ENCODE results near the gene ADPRM. TPM values are rescaled to one million over a fixed set of nuclear protein-coding genes. Genes with fewer than 3 reads are reported as not detected.
A peak's percentile ranks its signal among the peaks of the same experiment; 100 is the strongest.

Gene ADPRM
- total RNA-seq = 10 to 100 TPM; 12.4 to 13.5 TPM

GRCh38 chr17:10697092-10698081 is at the start of gene ADPRM, which contains the start of gene SCO1:
Gene ADPRM, plus strand, starts transcription at chr17:10697594. Its CDS starts 7,333 bp downstream, at chr17:10704927.
Gene SCO1, minus strand, starts transcription at chr17:10697533. Its CDS starts 26 bp downstream, at chr17:10697507.
- CTCF ChIA-PET = interaction anchor here (1.3 to 2.0 kb wide), 2 partner anchors 13 to 51 kb away, joined by 7 to 10 read pairs; no protein-coding TSS in a partner anchor
- Mint-ChIP-seq H3K4me1 (ENCODE audit: low read depth) (peaks cover 52% of the 10 kb centered on the region), H3K27me3 (no peaks in the 10 kb centered on the region), H3K9me3 (no peaks in the 10 kb centered on the region), H3K4me3 (peak within 1 kb of the TSS; percentile 92), H3K36me3 (peaks cover 31% of the 10 kb centered on the region), H3K27ac (peak within 1 kb of the TSS; percentile 93)
- DNase-seq = peak; percentile 94
- POLR2A ChIA-PET = interaction anchor here (1.0 kb wide), 1 partner anchor 89 kb away, joined by 3 read pairs; no protein-coding TSS in a partner anchor
- intact Hi-C loops (cut with micrococcal nuclease) = loop anchor here (1.0 to 5.0 kb wide), 3 partner anchors 32 to 1300 kb away; partner anchors contain the start of gene ZNF18

GRCh38 chr17:10648381-10648780 is 49.0 kb upstream of the ADPRM start:
- no peaks in the 10 kb centered on the region for H3K9me3 Mint-ChIP-seq
- H3K36me3 Mint-ChIP-seq = peaks cover 7% of the 10 kb centered on the region
- intact Hi-C loops (cut with micrococcal nuclease) = loop anchor here (5.0 kb wide), 1 partner anchor 49 kb away; the partner anchor contains the start of genes ADPRM and SCO1
- H3K4me1 Mint-ChIP-seq (ENCODE audit: low read depth) = peaks cover 7% of the 10 kb centered on the region
- H3K27me3 Mint-ChIP-seq = no peaks in the 10 kb centered on the region
- ChIA-PET CTCF (interaction anchor here (0.7 to 3.3 kb wide), 2 partner anchors 33 to 134 kb away, joined by 3 to 19 read pairs; no protein-coding TSS in a partner anchor), POLR2A (no interaction called here)
- no peak for DNase-seq
- H3K27ac Mint-ChIP-seq = no peak overlapping the region
- H3K4me3 Mint-ChIP-seq = no peak overlapping the region

GRCh38 chr17:10648956-10649355 is 48.4 kb upstream of the ADPRM start:
- intact Hi-C loops (cut with micrococcal nuclease) = loop anchor here (5.0 kb wide), 1 partner anchor 48 kb away; the partner anchor contains the start of genes ADPRM and SCO1

GRCh38 chr17:10649602-10650001 is 47.8 kb upstream of the ADPRM start:
- Mint-ChIP-seq H3K27me3 (no peaks in the 10 kb centered on the region), H3K36me3 (peaks cover 1% of the 10 kb centered on the region), H3K4me1 (ENCODE audit: low read depth) (peaks cover 11% of the 10 kb centered on the region), H3K9me3 (no peaks in the 10 kb centered on the region), H3K27ac (no peak overlapping the region), H3K4me3 (no peak overlapping the region)
- CTCF ChIA-PET = interaction anchor here (0.6 to 2.0 kb wide), 3 partner anchors 20 to 195 kb away, joined by 3 to 6 read pairs (median 3); no protein-coding TSS in a partner anchor
- DNase-seq = no peak
- POLR2A ChIA-PET = no interaction called here
- intact Hi-C loops (cut with micrococcal nuclease) = loop anchor here (5.0 kb wide), 1 partner anchor 48 kb away; the partner anchor contains the start of genes ADPRM and SCO1

More at GRCh38 chr17:10648956-10649355, 48.4 kb upstream of the ADPRM start:
- peaks cover 11% of the 10 kb centered on the region for H3K4me1 Mint-ChIP-seq (ENCODE audit: low read depth)
- H3K9me3 Mint-ChIP-seq = no peaks in the 10 kb centered on the region
- no peak overlapping the region for H3K4me3 Mint-ChIP-seq
- ChIA-PET CTCF (interaction anchor here (2.0 kb wide), 1 partner anchor 196 kb away, joined by 6 read pairs; no protein-coding TSS in a partner anchor), POLR2A (no interaction called here)
- DNase-seq = no peak
- no peak overlapping the region for H3K27ac Mint-ChIP-seq
- H3K36me3 Mint-ChIP-seq = peaks cover 7% of the 10 kb centered on the region
- H3K27me3 Mint-ChIP-seq = no peaks in the 10 kb centered on the region

- Mint-ChIP-seq H3K4me1 (ENCODE audit: low read depth) (peaks cover 11% of the 10 kb centered on the region), H3K27ac (no peak overlapping the region)
- intact Hi-C loops (cut with micrococcal nuclease) = no loop called here
Observed at GRCh38 chr17:10651927-10652326, 45.5 kb upstream of the ADPRM start.

GRCh38 chr17:10652984-10653659 is 44.3 kb upstream of the ADPRM start:
- intact Hi-C loops (cut with micrococcal nuclease) = no loop called here
- ChIA-PET POLR2A (no interaction called here), CTCF (interaction anchor here (1.0 to 1.6 kb wide), 2 partner anchors 8 to 21 kb away, joined by 3 to 5 read pairs; no protein-coding TSS in a partner anchor)
- H3K9me3 Mint-ChIP-seq = no peaks in the 10 kb centered on the region
- H3K27me3 Mint-ChIP-seq = no peaks in the 10 kb centered on the region
- H3K4me1 Mint-ChIP-seq (ENCODE audit: low read depth) = peaks cover 11% of the 10 kb centered on the region
- no peak overlapping the region for H3K4me3 Mint-ChIP-seq
- DNase-seq = peak; percentile 44
- H3K27ac Mint-ChIP-seq = no peak overlapping the region
- H3K36me3 Mint-ChIP-seq = no peaks in the 10 kb centered on the region

More at GRCh38 chr17:10651927-10652326, 45.5 kb upstream of the ADPRM start:
- H3K9me3 Mint-ChIP-seq = no peaks in the 10 kb centered on the region
- DNase-seq = no peak
- H3K4me3 Mint-ChIP-seq = no peak overlapping the region
- H3K27me3 Mint-ChIP-seq = no peaks in the 10 kb centered on the region
- CTCF ChIA-PET = no interaction called here
- H3K36me3 Mint-ChIP-seq = no peaks in the 10 kb centered on the region
- POLR2A ChIA-PET = no interaction called here

- intact Hi-C loops (cut with micrococcal nuclease) = no loop called here
- Mint-ChIP-seq H3K9me3 (no peaks in the 10 kb centered on the region), H3K4me1 (ENCODE audit: low read depth) (peaks cover 11% of the 10 kb centered on the region), H3K27me3 (no peaks in the 10 kb centered on the region), H3K36me3 (no peaks in the 10 kb centered on the region), H3K4me3 (no peak overlapping the region), H3K27ac (no peak overlapping the region)
- ChIA-PET CTCF (interaction anchor here (1.6 to 2.3 kb wide), 2 partner anchors 7 to 9 kb away, joined by 5 to 9 read pairs; no protein-coding TSS in a partner anchor), POLR2A (no interaction called here)
- DNase-seq = no peak
Observed at GRCh38 chr17:10653987-10654386, 43.4 kb upstream of the ADPRM start.

- Mint-ChIP-seq H3K27ac (no peak within 1 kb of the TSS), H3K36me3 (peaks cover 3% of the 10 kb centered on the region), H3K9me3 (no peaks in the 10 kb centered on the region), H3K4me3 (no peak within 1 kb of the TSS), H3K27me3 (no peaks in the 10 kb centered on the region), H3K4me1 (ENCODE audit: low read depth) (peaks cover 11% of the 10 kb centered on the region)
- ChIA-PET CTCF (interaction anchor here (1.1 to 1.6 kb wide), 2 partner anchors 11 to 27 kb away, joined by 5 read pairs; no protein-coding TSS in a partner anchor), POLR2A (no interaction called here)
- intact Hi-C loops (cut with micrococcal nuclease) = no loop called here
- DNase-seq = no peak
Observed at GRCh38 chr17:10657148-10657547, 40.2 kb upstream of the ADPRM start, which contains the start of gene MYH3. Gene MYH3, minus strand, starts transcription at chr17:10657309. Its CDS starts 2,245 bp downstream, at chr17:10655064.

- intact Hi-C loops (cut with micrococcal nuclease) = no loop called here
- no peak for DNase-seq
- Mint-ChIP-seq H3K27ac (no peak overlapping the region), H3K36me3 (peaks cover 3% of the 10 kb centered on the region), H3K4me1 (ENCODE audit: low read depth) (peaks cover 9% of the 10 kb centered on the region), H3K27me3 (no peaks in the 10 kb centered on the region), H3K9me3 (no peaks in the 10 kb centered on the region), H3K4me3 (no peak overlapping the region)
- ChIA-PET POLR2A (no interaction called here), CTCF (interaction anchor here (1.1 to 1.6 kb wide), 2 partner anchors 11 to 28 kb away, joined by 5 read pairs; no protein-coding TSS in a partner anchor)
Observed at GRCh38 chr17:10657879-10658278, 39.5 kb upstream of the ADPRM start.

GRCh38 chr17:10661437-10661836 is 36.0 kb upstream of the ADPRM start:
- CTCF ChIA-PET = no interaction called here
- Mint-ChIP-seq H3K4me3 (no peak overlapping the region), H3K4me1 (ENCODE audit: low read depth) (no peaks in the 10 kb centered on the region), H3K9me3 (no peaks in the 10 kb centered on the region), H3K36me3 (peaks cover 8% of the 10 kb centered on the region), H3K27ac (no peak overlapping the region), H3K27me3 (no peaks in the 10 kb centered on the region)
- POLR2A ChIA-PET = interaction anchor here (0.6 kb wide), 1 partner anchor 163 kb away, joined by 3 read pairs; no protein-coding TSS in a partner anchor
- intact Hi-C loops (cut with micrococcal nuclease) = no loop called here
- no peak for DNase-seq

- H3K36me3 Mint-ChIP-seq = peaks cover 11% of the 10 kb centered on the region
- ChIA-PET CTCF (interaction anchor here (1.4 to 1.5 kb wide), 2 partner anchors 16 to 34 kb away, joined by 3 to 5 read pairs; no protein-coding TSS in a partner anchor), POLR2A (no interaction called here)
- intact Hi-C loops (cut with micrococcal nuclease) = no loop called here
- no peak overlapping the region for H3K4me3 Mint-ChIP-seq
- no peaks in the 10 kb centered on the region for H3K9me3 Mint-ChIP-seq
- H3K27ac Mint-ChIP-seq = no peak overlapping the region
- no peak for DNase-seq
- no peaks in the 10 kb centered on the region for H3K4me1 Mint-ChIP-seq (ENCODE audit: low read depth)
- no peaks in the 10 kb centered on the region for H3K27me3 Mint-ChIP-seq
Observed at GRCh38 chr17:10663231-10663630, 34.2 kb upstream of the ADPRM start.
